Measurements from ENCODE around the gene OR2C3. TPM values are rescaled to one million over a fixed set of nuclear protein-coding genes. Genes with fewer than 3 reads are reported as not detected.

OR2C3 gene
- total and polyA plus RNA-seq, 2 experiments from 2014 or later, result not detected

- Histone ChIP-seq H3K4me1 (ENCODE audit: insufficient read depth) (peaks cover 12% of the 10 kb centered on the region; the same call in 1 of the 2 replicates), H3K27ac (ENCODE audit: low read depth) (no peak overlapping the region), H3K4me2 (no peak overlapping the region), H3F3A (replicated peaks; ENCODE audit: low read depth) (no peaks in the 10 kb centered on the region), H4K20me1 (replicated peaks; ENCODE audit: insufficient read depth) (no peaks in the 10 kb centered on the region), H3K9me2 (ENCODE audit: insufficient read depth) (no peaks in the 10 kb centered on the region), H3K36me3 (ENCODE audit: insufficient read depth) (no peaks in the 10 kb centered on the region), H3K79me2 (replicated peaks; ENCODE audit: insufficient read depth) (no peaks in the 10 kb centered on the region), H2AFZ (no peak overlapping the region), H3K4me3 (no peak overlapping the region), H3K27me3 (ENCODE audit: insufficient read depth) (no peaks in the 10 kb centered on the region)
- TF ChIP-seq ZNF114 (CRISPR knock-in tag; IDR thresholded peaks at IDR 0.05) (no peak), ETS1 (IDR thresholded peaks at IDR 0.05) (no peak), CTCF (conservative IDR thresholded peaks at IDR 0.05; ENCODE audit: low read depth in 2 of 2) (no peak), STAT1 (IDR thresholded peaks at IDR 0.05; ENCODE audit: unreplicated experiment) (no peak), JUNB (IDR thresholded peaks at IDR 0.05; ENCODE audit: unreplicated experiment) (no peak), ZNF331 (CRISPR knock-in tag; IDR thresholded peaks at IDR 0.05; ENCODE audit: low read depth) (no peak)
- Mint-ChIP-seq H3K36me3 (ENCODE audit: low read depth) (no peaks in the 10 kb centered on the region), H3K4me3 (no peak overlapping the region), H3K9me3 (peaks cover 3% of the 10 kb centered on the region; the same call in 1 of the 3 replicates), H3K27me3 (ENCODE audit: insufficient read depth, low read depth, poor library complexity) (no peaks in the 10 kb centered on the region), H3K4me1 (peaks cover 13% of the 10 kb centered on the region), H3K27ac (no peak overlapping the region)
- no peak for DNase-seq (ENCODE audit: low spot score)
- ATAC-seq, result no peak
These were observed 16.0 kb upstream of the OR2C3 start for GRCh38 chr1:247552231-247552630.

GRCh38 chr1:247551721-247552120, 15.5 kb upstream of the OR2C3 start:
- peaks cover 3% of the 10 kb centered on the region; the same call in 1 of the 3 replicates for H3K9me3 Mint-ChIP-seq
- H3K36me3 Mint-ChIP-seq (ENCODE audit: low read depth), result no peaks in the 10 kb centered on the region
- no peaks in the 10 kb centered on the region for H3K36me3 ChIP-seq (ENCODE audit: insufficient read depth)
- no peaks in the 10 kb centered on the region for H4K20me1 ChIP-seq (replicated peaks; ENCODE audit: insufficient read depth)
- no peak for DNase-seq (ENCODE audit: low spot score)
- H3K27ac ChIP-seq (ENCODE audit: low read depth), result no peak overlapping the region
- H3K79me2 ChIP-seq (replicated peaks; ENCODE audit: insufficient read depth), result no peaks in the 10 kb centered on the region
- no peak overlapping the region for H3K4me3 ChIP-seq
- peaks cover 12% of the 10 kb centered on the region; the same call in 1 of the 2 replicates for H3K4me1 ChIP-seq (ENCODE audit: insufficient read depth)
- no peak overlapping the region for H3K4me3 Mint-ChIP-seq
- no peaks in the 10 kb centered on the region for H3K9me2 ChIP-seq (ENCODE audit: insufficient read depth)
- H3K4me2 ChIP-seq, result no peak overlapping the region
- no peak for ATAC-seq
- H2AFZ ChIP-seq, result no peak overlapping the region
- no peak overlapping the region for H3K27ac Mint-ChIP-seq
- H3F3A ChIP-seq (replicated peaks; ENCODE audit: low read depth), result no peaks in the 10 kb centered on the region
- H3K4me1 Mint-ChIP-seq, result peaks cover 13% of the 10 kb centered on the region
- no peaks in the 10 kb centered on the region for H3K27me3 ChIP-seq (ENCODE audit: insufficient read depth)
- no peaks in the 10 kb centered on the region for H3K27me3 Mint-ChIP-seq (ENCODE audit: insufficient read depth, low read depth, poor library complexity)
- TF ChIP-seq CTCF (conservative IDR thresholded peaks at IDR 0.05; ENCODE audit: low read depth in 2 of 2) (no peak), EZH2 (IDR thresholded peaks at IDR 0.05; ENCODE audit: low read depth, unreplicated experiment) (no peak), ZNF114 (CRISPR knock-in tag; IDR thresholded peaks at IDR 0.05) (no peak), NANOG (IDR thresholded peaks at IDR 0.05; ENCODE audit: borderline replicate concordance) (no peak), STAT1 (IDR thresholded peaks at IDR 0.05; ENCODE audit: unreplicated experiment) (no peak), ETS1 (IDR thresholded peaks at IDR 0.05) (no peak), ZNF331 (CRISPR knock-in tag; IDR thresholded peaks at IDR 0.05; ENCODE audit: low read depth) (no peak)

Measured in GM23338 (cell line).